Measurements from ENCODE around the gene SEMA4C. TPM values are rescaled to one million over a fixed set of nuclear protein-coding genes. Genes with fewer than 3 reads are reported as not detected.

The SEMA4C gene
- total RNA-seq, result 1 to 10 TPM; 8.3 to 9.6 TPM

GRCh38 chr2:96869822-96870625 is at the start of gene SEMA4C:
SEMA4C (minus strand) TSS chr2:96870080; CDS start chr2:96867886, 2,194 bp downstream.
- Mint-ChIP-seq H3K4me1 (peaks cover 15% of the 10 kb centered on the region), H3K27ac (peak within 1 kb of the TSS; percentile 74), H3K9me3 (no peaks in the 10 kb centered on the region), H3K4me3 (peak within 1 kb of the TSS; percentile 73), H3K27me3 (peaks cover 2% of the 10 kb centered on the region), H3K36me3 (ENCODE audit: low read depth) (no peaks in the 10 kb centered on the region)
- ATAC-seq (replicated peaks), result peak; percentile 19

- Mint-ChIP-seq H3K4me3 (no peak overlapping the region), H3K36me3 (ENCODE audit: low read depth) (no peaks in the 10 kb centered on the region), H3K9me3 (peaks cover 3% of the 10 kb centered on the region), H3K27me3 (no peaks in the 10 kb centered on the region), H3K4me1 (peaks cover 11% of the 10 kb centered on the region), H3K27ac (no peak overlapping the region)
- no peak for ATAC-seq (replicated peaks)
Measured at GRCh38 chr2:96918754-96919550, 49.1 kb upstream of the SEMA4C start.

GRCh38 chr2:96918092-96918753 is 48.3 kb upstream of the SEMA4C start:
- H3K9me3 Mint-ChIP-seq, result peaks cover 3% of the 10 kb centered on the region
- no peak overlapping the region for H3K27ac Mint-ChIP-seq
- ATAC-seq (replicated peaks), result no peak
- H3K36me3 Mint-ChIP-seq (ENCODE audit: low read depth), result no peaks in the 10 kb centered on the region
- peaks cover 18% of the 10 kb centered on the region for H3K4me1 Mint-ChIP-seq
- no peak overlapping the region for H3K4me3 Mint-ChIP-seq
- no peaks in the 10 kb centered on the region for H3K27me3 Mint-ChIP-seq

GRCh38 chr2:96916646-96917543 is 47.0 kb upstream of the SEMA4C start:
- Mint-ChIP-seq H3K27me3 (no peaks in the 10 kb centered on the region), H3K36me3 (ENCODE audit: low read depth) (no peaks in the 10 kb centered on the region), H3K27ac (no peak overlapping the region), H3K4me1 (peaks cover 28% of the 10 kb centered on the region), H3K9me3 (peaks cover 3% of the 10 kb centered on the region), H3K4me3 (no peak overlapping the region)
- no peak for ATAC-seq (replicated peaks)

- Mint-ChIP-seq H3K27ac (no peak overlapping the region), H3K27me3 (no peaks in the 10 kb centered on the region), H3K4me3 (peak overlapping the region; percentile 30), H3K9me3 (peaks cover 3% of the 10 kb centered on the region), H3K4me1 (peaks cover 35% of the 10 kb centered on the region), H3K36me3 (ENCODE audit: low read depth) (no peaks in the 10 kb centered on the region)
- ATAC-seq (replicated peaks), result no peak
Measured at GRCh38 chr2:96916156-96916630, 46.3 kb upstream of the SEMA4C start.

GRCh38 chr2:96914332-96914731 is 44.5 kb upstream of the SEMA4C start:
- no peak for ATAC-seq (replicated peaks)
- no peaks in the 10 kb centered on the region for H3K36me3 Mint-ChIP-seq (ENCODE audit: low read depth)
- H3K4me1 Mint-ChIP-seq, result peaks cover 35% of the 10 kb centered on the region
- H3K27me3 Mint-ChIP-seq, result no peaks in the 10 kb centered on the region
- H3K27ac Mint-ChIP-seq, result peak overlapping the region; percentile 91
- H3K4me3 Mint-ChIP-seq, result peak overlapping the region; percentile 81
- H3K9me3 Mint-ChIP-seq, result peaks cover 3% of the 10 kb centered on the region

GRCh38 chr2:96913398-96914202 is 43.7 kb upstream of the SEMA4C start:
- ATAC-seq (replicated peaks), result peak; percentile 94
- Mint-ChIP-seq H3K27me3 (no peaks in the 10 kb centered on the region), H3K36me3 (ENCODE audit: low read depth) (no peaks in the 10 kb centered on the region), H3K27ac (peak overlapping the region; percentile 91), H3K9me3 (peaks cover 3% of the 10 kb centered on the region), H3K4me1 (peaks cover 35% of the 10 kb centered on the region), H3K4me3 (peak overlapping the region; percentile 81)

GRCh38 chr2:96913117-96913397 is 43.2 kb upstream of the SEMA4C start:
- H3K4me1 Mint-ChIP-seq, result peaks cover 35% of the 10 kb centered on the region
- peaks cover 3% of the 10 kb centered on the region for H3K9me3 Mint-ChIP-seq
- H3K27ac Mint-ChIP-seq, result peak overlapping the region; percentile 91
- H3K36me3 Mint-ChIP-seq (ENCODE audit: low read depth), result no peaks in the 10 kb centered on the region
- no peaks in the 10 kb centered on the region for H3K27me3 Mint-ChIP-seq
- H3K4me3 Mint-ChIP-seq, result peak overlapping the region; percentile 81
- ATAC-seq (replicated peaks), result no peak

GRCh38 chr2:96912346-96913116 is 42.7 kb upstream of the SEMA4C start:
- ATAC-seq (replicated peaks), result no peak
- H3K27ac Mint-ChIP-seq, result peak overlapping the region; percentile 91
- no peaks in the 10 kb centered on the region for H3K36me3 Mint-ChIP-seq (ENCODE audit: low read depth)
- peaks cover 35% of the 10 kb centered on the region for H3K4me1 Mint-ChIP-seq
- H3K27me3 Mint-ChIP-seq, result no peaks in the 10 kb centered on the region
- peak overlapping the region; percentile 81 for H3K4me3 Mint-ChIP-seq
- H3K9me3 Mint-ChIP-seq, result peaks cover 3% of the 10 kb centered on the region

- peaks cover 30% of the 10 kb centered on the region for H3K4me1 Mint-ChIP-seq
- no peaks in the 10 kb centered on the region for H3K27me3 Mint-ChIP-seq
- no peak for ATAC-seq (replicated peaks)
- no peaks in the 10 kb centered on the region for H3K36me3 Mint-ChIP-seq (ENCODE audit: low read depth)
- no peaks in the 10 kb centered on the region for H3K9me3 Mint-ChIP-seq
- H3K4me3 Mint-ChIP-seq, result no peak overlapping the region
- H3K27ac Mint-ChIP-seq, result no peak overlapping the region
Measured at GRCh38 chr2:96909611-96910021, 39.7 kb upstream of the SEMA4C start.

- Mint-ChIP-seq H3K4me1 (peaks cover 9% of the 10 kb centered on the region), H3K27me3 (no peaks in the 10 kb centered on the region), H3K9me3 (no peaks in the 10 kb centered on the region), H3K36me3 (ENCODE audit: low read depth) (no peaks in the 10 kb centered on the region), H3K4me3 (no peak overlapping the region), H3K27ac (no peak overlapping the region)
- ATAC-seq (replicated peaks), result no peak
Measured at GRCh38 chr2:96907115-96908041, 37.5 kb upstream of the SEMA4C start.

GRCh38 chr2:96906729-96907114 is 36.8 kb upstream of the SEMA4C start:
- no peak for ATAC-seq (replicated peaks)
- Mint-ChIP-seq H3K27me3 (no peaks in the 10 kb centered on the region), H3K36me3 (ENCODE audit: low read depth) (no peaks in the 10 kb centered on the region), H3K9me3 (no peaks in the 10 kb centered on the region), H3K4me3 (no peak overlapping the region), H3K4me1 (peaks cover 5% of the 10 kb centered on the region), H3K27ac (no peak overlapping the region)
